AG10803 (cell line): ENCODE measurements around the gene NLGN3.

ENCODE experiments used
- DNase-seq: peaks from one replicate; pipeline ENCODE4 v3.0.0; 2010; ENCODE audit warnings: low read depth
- H3K4me3 ChIP-seq: 2 replicates; pipeline ENCODE4 v1.5.1; 2011; ENCODE audit warnings: mild to moderate bottlenecking, low read length, control low read depth
- CTCF ChIP-seq: conservative IDR thresholded peaks from 2 replicates; pipeline ENCODE4 v1.5.1; 2011; ENCODE audit warnings: mild to moderate bottlenecking, low read length, control low read depth, inconsistent platforms

Gene NLGN3

GRCh38 chrX:71107245-71107644 is 37.4 kb upstream of the NLGN3 start:
- TF ChIP-seq CTCF, result no peak
- no peak overlapping the region for H3K4me3 ChIP-seq
- DNase-seq, result no peak

GRCh38 chrX:71107762-71108360 is 36.8 kb upstream of the NLGN3 start:
- no peak overlapping the region for H3K4me3 ChIP-seq
- no peak for TF ChIP-seq CTCF
- DNase-seq, result no peak

- no peak overlapping the region for H3K4me3 ChIP-seq
- no peak for TF ChIP-seq CTCF
- no peak for DNase-seq
Observed at GRCh38 chrX:71109051-71109450, 35.6 kb upstream of the NLGN3 start.

- DNase-seq, result no peak
- TF ChIP-seq CTCF, result no peak
- H3K4me3 ChIP-seq, result no peak within 1 kb of the TSS
Observed at GRCh38 chrX:71111141-71111843, 33.3 kb upstream of the NLGN3 start, which contains the start of gene IL2RG. TSS of gene IL2RG (minus strand) at chrX:71111577. CDS start at chrX:71111539, 38 bp downstream.

- no peak for DNase-seq
- no peak for TF ChIP-seq CTCF
- H3K4me3 ChIP-seq, result no peak overlapping the region
Observed at GRCh38 chrX:71111921-71112431, 32.7 kb upstream of the NLGN3 start.

- TF ChIP-seq CTCF, result no peak
- no peak for DNase-seq
- no peak overlapping the region for H3K4me3 ChIP-seq
Observed at GRCh38 chrX:71117358-71117757, 27.3 kb upstream of the NLGN3 start.
